Lower leg skin (tissue), 3 donors: ENCODE data around the gene CHST5.

Experiments
- CTCF ChIP-seq, 3 donors: fragments of 450-650 bp; IDR thresholded peaks; one replicate each; pipeline ENCODE4 v1.5.1; 2016; ENCODE audit warnings: antibody characterized with exemption in 3 of 3, mild to moderate bottlenecking in 3 of 3, moderate library complexity in 2 of 3
- POLR2A ChIP-seq, 2 donors: fragments of 450-650 bp; IDR thresholded peaks; one replicate each; pipeline ENCODE4 v1.6.1; 2016 to 2017; ENCODE audit warnings: antibody characterized with exemption in 2 of 2, mild to moderate bottlenecking in 1 of 2, moderate library complexity in 1 of 2

- TF ChIP-seq POLR2A (IDR thresholded peaks at IDR 0.05) (no peak), CTCF (IDR thresholded peaks at IDR 0.05) (no peak)
Observed at GRCh38 chr16:75565640-75566039, 29.7 kb upstream of the CHST5 start.
